ENCODE data around the gene ATP13A5. TPM values are rescaled to one million over a fixed set of nuclear protein-coding genes. Genes with fewer than 3 reads are reported as not detected.

ATP13A5 gene
- total RNA-seq, 1 experiment from 2014 or later: not detected

DNA sequence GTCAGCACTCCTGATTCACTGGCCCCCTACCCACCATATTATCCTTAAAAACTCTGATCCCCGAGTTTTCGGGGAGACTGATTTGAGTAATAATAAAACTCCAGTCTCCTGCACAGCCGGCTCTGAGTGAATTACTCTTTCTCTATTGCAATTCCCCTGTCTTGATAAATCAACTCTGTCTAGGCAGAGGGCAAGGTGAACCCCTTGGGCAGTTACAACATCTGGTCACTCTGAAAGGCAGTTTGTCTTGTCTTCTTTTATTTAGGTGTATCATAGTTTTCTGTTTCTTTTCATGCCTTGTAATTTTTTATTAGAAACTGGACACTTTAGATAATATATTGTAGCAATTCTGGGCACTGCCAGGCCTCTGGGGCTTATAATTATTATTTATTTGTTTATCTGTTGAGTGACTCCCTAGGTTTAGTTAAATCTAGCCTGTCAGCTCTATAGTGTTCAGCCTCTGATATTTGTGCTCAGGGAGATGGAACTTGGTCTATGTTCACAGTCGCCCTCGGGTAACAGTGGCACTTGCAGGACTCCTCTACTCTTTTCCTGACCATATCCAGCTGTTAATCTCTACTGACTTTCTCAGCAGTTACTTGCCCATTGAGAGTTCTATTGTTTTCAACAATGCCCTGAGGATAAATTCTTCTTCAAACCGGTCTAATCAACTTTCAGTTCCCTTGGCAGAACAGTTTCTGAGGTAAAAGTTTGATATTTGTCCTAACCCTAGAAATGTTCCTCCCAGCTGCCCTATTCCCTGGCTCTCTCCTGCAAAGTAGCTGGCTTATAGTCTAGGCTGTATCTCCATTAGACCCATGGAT, 153.0 kb downstream of the ATP13A5 start:
- no peaks in the 10 kb centered on the region for H3K36me3 Mint-ChIP-seq (ENCODE audit: insufficient read depth, unreplicated experiment)
- no peak for TF ChIP-seq CTCF (IDR thresholded peaks at IDR 0.05; ENCODE audit: unreplicated experiment)
- DNase-seq: no peak
- H3K4me1 Mint-ChIP-seq (ENCODE audit: low read depth, unreplicated experiment): peaks cover 8% of the 10 kb centered on the region
- H3K9me3 Mint-ChIP-seq (ENCODE audit: low read depth, unreplicated experiment): no peaks in the 10 kb centered on the region
- H3K27ac Mint-ChIP-seq (ENCODE audit: unreplicated experiment): no peak overlapping the region
- BruUV-seq (replicated peaks): no TSS peak
- intact Hi-C loops (cut with micrococcal nuclease; ENCODE audit: unreplicated experiment): no loop called here
- CTCF ChIA-PET: interaction anchor here (1.0 to 1.1 kb wide), 2 partner anchors 16 to 36 kb away, joined by 3 read pairs; partner anchors contain the start of gene PLAAT1
- H3K27me3 Mint-ChIP-seq (ENCODE audit: unreplicated experiment): no peaks in the 10 kb centered on the region
- H3K4me3 Mint-ChIP-seq (ENCODE audit: low read depth, unreplicated experiment): no peak overlapping the region

Other genes starting within 250 kb of the ATP13A5 start
- gene PLAAT1, start 137.5 kb downstream of the ATP13A5 start, total RNA-seq (2022): 6.2 and 7.3 TPM in 2 replicates
- 24.6 and 31.9 TPM in 2 replicates for gene ATP13A4, start 176.1 kb upstream of the ATP13A5 start, total RNA-seq (2022)
- gene OPA1, start 214.5 kb upstream of the ATP13A5 start, total RNA-seq (2022): 110 and 115 TPM in 2 replicates